ENCODE measurements around the gene KCNMA1.

The KCNMA1 gene

GRCh38 chr10:77619964-77620703 is 17.5 kb downstream of the KCNMA1 start:
- Histone ChIP-seq H3K27ac (ENCODE audit: low read length) (no peak overlapping the region), H3K27me3 (ENCODE audit: control insufficient read depth, insufficient read depth, low read length) (no peaks in the 10 kb centered on the region), H3K4me1 (ENCODE audit: control insufficient read depth, insufficient read depth, low read length) (no peaks in the 10 kb centered on the region), H3K4me3 (ENCODE audit: low read length) (no peak overlapping the region), H3K36me3 (ENCODE audit: control insufficient read depth, insufficient read depth, low read length) (no peaks in the 10 kb centered on the region), H3K9me3 (ENCODE audit: control insufficient read depth, insufficient read depth, low read length) (no peaks in the 10 kb centered on the region)
- no peak for DNase-seq (ENCODE audit: low read depth, low spot score)
- WGBS (ENCODE audit: insufficient coverage, insufficient read length): no CpG with 5 or more reads among the region's 13 CpGs

GRCh38 chr10:77618117-77618516 is 19.5 kb downstream of the KCNMA1 start:
- no peak for DNase-seq (ENCODE audit: low read depth, low spot score)
- Histone ChIP-seq H3K27me3 (ENCODE audit: control insufficient read depth, insufficient read depth, low read length) (no peaks in the 10 kb centered on the region), H3K4me1 (ENCODE audit: control insufficient read depth, insufficient read depth, low read length) (no peaks in the 10 kb centered on the region), H3K9me3 (ENCODE audit: control insufficient read depth, insufficient read depth, low read length) (no peaks in the 10 kb centered on the region), H3K36me3 (ENCODE audit: control insufficient read depth, insufficient read depth, low read length) (no peaks in the 10 kb centered on the region), H3K27ac (ENCODE audit: low read length) (no peak overlapping the region), H3K4me3 (ENCODE audit: low read length) (no peak overlapping the region)
- WGBS (ENCODE audit: insufficient coverage, insufficient read length): no CpG with 5 or more reads among the region's 4 CpGs

GRCh38 chr10:77616766-77617165 is 20.8 kb downstream of the KCNMA1 start:
- H3K27me3 ChIP-seq (ENCODE audit: control insufficient read depth, insufficient read depth, low read length): no peaks in the 10 kb centered on the region
- H3K4me3 ChIP-seq (ENCODE audit: low read length): no peak overlapping the region
- H3K9me3 ChIP-seq (ENCODE audit: control insufficient read depth, insufficient read depth, low read length): no peaks in the 10 kb centered on the region
- H3K36me3 ChIP-seq (ENCODE audit: control insufficient read depth, insufficient read depth, low read length): no peaks in the 10 kb centered on the region
- WGBS (ENCODE audit: insufficient coverage, insufficient read length): no CpG with 5 or more reads among the region's 5 CpGs
- H3K4me1 ChIP-seq (ENCODE audit: control insufficient read depth, insufficient read depth, low read length): no peaks in the 10 kb centered on the region
- H3K27ac ChIP-seq (ENCODE audit: low read length): no peak overlapping the region
- no peak for DNase-seq (ENCODE audit: low read depth, low spot score)

- Histone ChIP-seq H3K27ac (ENCODE audit: low read length) (no peak overlapping the region), H3K36me3 (ENCODE audit: control insufficient read depth, insufficient read depth, low read length) (no peaks in the 10 kb centered on the region), H3K27me3 (ENCODE audit: control insufficient read depth, insufficient read depth, low read length) (no peaks in the 10 kb centered on the region), H3K4me1 (ENCODE audit: control insufficient read depth, insufficient read depth, low read length) (no peaks in the 10 kb centered on the region), H3K9me3 (ENCODE audit: control insufficient read depth, insufficient read depth, low read length) (no peaks in the 10 kb centered on the region), H3K4me3 (ENCODE audit: low read length) (no peak overlapping the region)
- no CpG with 5 or more reads among the region's 6 CpGs for WGBS (ENCODE audit: insufficient coverage, insufficient read length)
- no peak for DNase-seq (ENCODE audit: low read depth, low spot score)
Measured at GRCh38 chr10:77614778-77615625, 22.6 kb downstream of the KCNMA1 start.

- H3K27ac ChIP-seq (ENCODE audit: low read length): no peak overlapping the region
- no peak for DNase-seq (ENCODE audit: low read depth, low spot score)
- H3K9me3 ChIP-seq (ENCODE audit: control insufficient read depth, insufficient read depth, low read length): no peaks in the 10 kb centered on the region
- WGBS (ENCODE audit: insufficient coverage, insufficient read length): no CpG with 5 or more reads among the region's 9 CpGs
- H3K36me3 ChIP-seq (ENCODE audit: control insufficient read depth, insufficient read depth, low read length): no peaks in the 10 kb centered on the region
- no peaks in the 10 kb centered on the region for H3K27me3 ChIP-seq (ENCODE audit: control insufficient read depth, insufficient read depth, low read length)
- no peak overlapping the region for H3K4me3 ChIP-seq (ENCODE audit: low read length)
- H3K4me1 ChIP-seq (ENCODE audit: control insufficient read depth, insufficient read depth, low read length): no peaks in the 10 kb centered on the region
Measured at GRCh38 chr10:77613476-77614130, 24.0 kb downstream of the KCNMA1 start.

- Histone ChIP-seq H3K36me3 (ENCODE audit: control insufficient read depth, insufficient read depth, low read length) (no peaks in the 10 kb centered on the region), H3K4me1 (ENCODE audit: control insufficient read depth, insufficient read depth, low read length) (no peaks in the 10 kb centered on the region), H3K4me3 (ENCODE audit: low read length) (no peak overlapping the region), H3K27ac (ENCODE audit: low read length) (no peak overlapping the region), H3K27me3 (ENCODE audit: control insufficient read depth, insufficient read depth, low read length) (no peaks in the 10 kb centered on the region), H3K9me3 (ENCODE audit: control insufficient read depth, insufficient read depth, low read length) (no peaks in the 10 kb centered on the region)
- no CpG with 5 or more reads among the region's 2 CpGs for WGBS (ENCODE audit: insufficient coverage, insufficient read length)
- DNase-seq (ENCODE audit: low read depth, low spot score): no peak
Measured at GRCh38 chr10:77611670-77612069, 25.9 kb downstream of the KCNMA1 start.

- Histone ChIP-seq H3K9me3 (ENCODE audit: control insufficient read depth, insufficient read depth, low read length) (no peaks in the 10 kb centered on the region), H3K36me3 (ENCODE audit: control insufficient read depth, insufficient read depth, low read length) (no peaks in the 10 kb centered on the region), H3K4me3 (ENCODE audit: low read length) (no peak overlapping the region), H3K27me3 (ENCODE audit: control insufficient read depth, insufficient read depth, low read length) (no peaks in the 10 kb centered on the region), H3K27ac (ENCODE audit: low read length) (no peak overlapping the region), H3K4me1 (ENCODE audit: control insufficient read depth, insufficient read depth, low read length) (no peaks in the 10 kb centered on the region)
- no CpG with 5 or more reads among the region's 5 CpGs for WGBS (ENCODE audit: insufficient coverage, insufficient read length)
- no peak for DNase-seq (ENCODE audit: low read depth, low spot score)
Measured at GRCh38 chr10:77611221-77611620, 26.4 kb downstream of the KCNMA1 start.

- Histone ChIP-seq H3K27ac (ENCODE audit: low read length) (no peak overlapping the region), H3K4me1 (ENCODE audit: control insufficient read depth, insufficient read depth, low read length) (no peaks in the 10 kb centered on the region)
- WGBS (ENCODE audit: insufficient coverage, insufficient read length): no CpG with 5 or more reads among the region's 5 CpGs
Measured at GRCh38 chr10:77609781-77610272, 27.8 kb downstream of the KCNMA1 start.

GRCh38 chr10:77608281-77608680 is 29.3 kb downstream of the KCNMA1 start:
- Histone ChIP-seq H3K27me3 (ENCODE audit: control insufficient read depth, insufficient read depth, low read length) (no peaks in the 10 kb centered on the region), H3K36me3 (ENCODE audit: control insufficient read depth, insufficient read depth, low read length) (no peaks in the 10 kb centered on the region), H3K4me3 (ENCODE audit: low read length) (no peak overlapping the region), H3K9me3 (ENCODE audit: control insufficient read depth, insufficient read depth, low read length) (no peaks in the 10 kb centered on the region), H3K27ac (ENCODE audit: low read length) (no peak overlapping the region), H3K4me1 (ENCODE audit: control insufficient read depth, insufficient read depth, low read length) (0 out of 2 replicates have a peak, but pooled peaks cover under 1% of the 10 kb centered on the region)
- DNase-seq (ENCODE audit: low read depth, low spot score): no peak
- WGBS (ENCODE audit: insufficient coverage, insufficient read length): no CpG with 5 or more reads among the region's 9 CpGs

More at GRCh38 chr10:77609781-77610272, 27.8 kb downstream of the KCNMA1 start:
- no peak overlapping the region for H3K4me3 ChIP-seq (ENCODE audit: low read length)
- DNase-seq (ENCODE audit: low read depth, low spot score): no peak
- no peaks in the 10 kb centered on the region for H3K36me3 ChIP-seq (ENCODE audit: control insufficient read depth, insufficient read depth, low read length)
- no peaks in the 10 kb centered on the region for H3K9me3 ChIP-seq (ENCODE audit: control insufficient read depth, insufficient read depth, low read length)
- H3K27me3 ChIP-seq (ENCODE audit: control insufficient read depth, insufficient read depth, low read length): no peaks in the 10 kb centered on the region

- WGBS (ENCODE audit: insufficient coverage, insufficient read length): no CpG with 5 or more reads among the region's 2 CpGs
- H3K27ac ChIP-seq (ENCODE audit: low read length): no peak overlapping the region
- no peak overlapping the region for H3K4me3 ChIP-seq (ENCODE audit: low read length)
- H3K36me3 ChIP-seq (ENCODE audit: control insufficient read depth, insufficient read depth, low read length): no peaks in the 10 kb centered on the region
- no peak for DNase-seq (ENCODE audit: low read depth, low spot score)
- no peaks in the 10 kb centered on the region for H3K27me3 ChIP-seq (ENCODE audit: control insufficient read depth, insufficient read depth, low read length)
- no peaks in the 10 kb centered on the region for H3K9me3 ChIP-seq (ENCODE audit: control insufficient read depth, insufficient read depth, low read length)
- H3K4me1 ChIP-seq (ENCODE audit: control insufficient read depth, insufficient read depth, low read length): 0 out of 2 replicates have a peak, but pooled peaks cover 1% of the 10 kb centered on the region
Measured at GRCh38 chr10:77606751-77607150, 30.9 kb downstream of the KCNMA1 start.

Data from iPS DF 6.9 (cell line).